ENCODE results near the gene CALD1.

CALD1 gene

GRCh38 chr7:134857958-134858357 is 78.5 kb downstream of the CALD1 start:
- Histone ChIP-seq H3K27ac (ENCODE audit: low read depth, low read length) (no peak overlapping the region), H3K9ac (ENCODE audit: low read depth, low read length) (no peak overlapping the region), H3K36me3 (ENCODE audit: control insufficient read depth, insufficient read depth, low read length) (peaks cover 3% of the 10 kb centered on the region; the same call in 1 of the 2 replicates), H3K4me1 (ENCODE audit: control insufficient read depth, insufficient read depth, low read length) (peaks cover 26% of the 10 kb centered on the region), H3K9me3 (ENCODE audit: control insufficient read depth, insufficient read depth, low read length) (no peaks in the 10 kb centered on the region), H3K4me3 (ENCODE audit: low read depth, low read length) (no peak overlapping the region), H3K27me3 (ENCODE audit: control insufficient read depth, insufficient read depth, low read length) (no peaks in the 10 kb centered on the region)

GRCh38 chr7:134859783-134860182 is 80.3 kb downstream of the CALD1 start:
- Histone ChIP-seq H3K9ac (ENCODE audit: low read depth, low read length) (no peak overlapping the region), H3K4me1 (ENCODE audit: control insufficient read depth, insufficient read depth, low read length) (peaks cover 24% of the 10 kb centered on the region), H3K36me3 (ENCODE audit: control insufficient read depth, insufficient read depth, low read length) (peaks cover 4% of the 10 kb centered on the region; the same call in 1 of the 2 replicates), H3K27ac (ENCODE audit: low read depth, low read length) (no peak overlapping the region), H3K4me3 (ENCODE audit: low read depth, low read length) (no peak overlapping the region), H3K9me3 (ENCODE audit: control insufficient read depth, insufficient read depth, low read length) (no peaks in the 10 kb centered on the region), H3K27me3 (ENCODE audit: control insufficient read depth, insufficient read depth, low read length) (no peaks in the 10 kb centered on the region)

DNA sequence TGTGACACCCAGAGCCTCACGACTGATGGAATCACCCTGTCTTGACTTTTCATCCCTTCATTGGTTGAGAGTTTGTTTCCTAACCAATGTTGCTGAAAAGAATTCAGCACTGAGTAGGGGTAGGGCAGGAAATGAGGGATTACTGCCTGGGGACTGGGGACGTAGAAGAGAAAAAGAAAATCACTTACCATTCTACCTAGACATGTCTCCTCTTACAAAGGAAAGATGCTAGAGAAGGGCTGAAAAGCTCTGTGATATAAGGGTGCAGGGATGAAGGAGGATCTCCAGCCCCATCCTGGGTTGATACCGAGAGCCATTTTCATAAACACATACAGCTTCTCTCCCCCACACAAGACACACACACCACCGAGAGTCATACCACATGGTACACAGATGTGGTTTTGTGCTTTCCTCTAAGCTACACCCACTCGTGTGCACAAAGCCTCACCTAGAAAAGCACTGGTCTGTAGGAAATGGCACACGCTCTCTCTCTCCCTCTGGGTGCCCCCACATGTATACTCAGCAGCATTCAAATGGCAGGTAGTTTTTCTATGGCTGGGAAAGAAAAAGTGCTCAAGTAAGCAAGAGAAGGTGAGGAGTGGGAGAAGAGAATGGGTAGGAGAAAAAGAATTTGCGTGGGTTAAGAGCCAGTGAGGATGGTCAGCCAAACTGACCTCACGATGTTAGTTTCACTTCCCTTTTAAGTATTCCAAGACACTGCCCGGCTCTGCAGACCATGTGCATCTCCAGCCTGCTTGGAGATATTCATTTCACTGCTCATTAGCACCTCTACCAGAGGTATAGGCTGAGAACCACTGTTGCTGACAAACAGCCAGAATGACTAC is 85.8 kb downstream of the CALD1 start:
- Histone ChIP-seq H3K4me3 (ENCODE audit: low read depth, low read length) (no peak overlapping the region), H3K27ac (ENCODE audit: low read depth, low read length) (peak overlapping the region; percentile 2), H3K4me1 (ENCODE audit: control insufficient read depth, insufficient read depth, low read length) (peaks cover 19% of the 10 kb centered on the region), H3K36me3 (ENCODE audit: control insufficient read depth, insufficient read depth, low read length) (peaks cover 20% of the 10 kb centered on the region; the same call in 1 of the 2 replicates), H3K27me3 (ENCODE audit: control insufficient read depth, insufficient read depth, low read length) (no peaks in the 10 kb centered on the region), H3K9ac (ENCODE audit: low read depth, low read length) (no peak overlapping the region), H3K9me3 (ENCODE audit: control insufficient read depth, insufficient read depth, low read length) (no peaks in the 10 kb centered on the region)

DNA sequence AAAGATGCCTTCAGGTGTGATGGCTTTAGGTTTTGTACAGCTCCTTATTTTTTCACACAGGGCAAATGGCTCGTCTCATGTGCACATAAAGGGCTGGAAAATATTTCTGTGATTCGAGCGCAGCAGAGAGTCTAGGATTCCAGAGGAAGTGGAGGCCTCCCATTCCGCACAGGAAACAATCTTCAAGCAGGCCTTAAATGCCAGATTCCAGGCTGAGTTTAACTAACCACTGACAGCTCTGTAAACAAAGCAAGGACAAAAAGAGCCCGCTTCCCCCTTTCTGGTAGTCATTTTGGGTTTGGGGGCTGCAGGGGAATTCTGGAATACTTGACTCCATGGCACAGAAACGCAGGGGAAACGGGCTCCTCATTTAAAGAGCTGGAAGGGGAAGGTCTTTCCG is 87.2 kb downstream of the CALD1 start:
- Histone ChIP-seq H3K36me3 (ENCODE audit: control insufficient read depth, insufficient read depth, low read length) (peaks cover 20% of the 10 kb centered on the region; the same call in 1 of the 2 replicates), H3K9ac (ENCODE audit: low read depth, low read length) (no peak overlapping the region)

DNA sequence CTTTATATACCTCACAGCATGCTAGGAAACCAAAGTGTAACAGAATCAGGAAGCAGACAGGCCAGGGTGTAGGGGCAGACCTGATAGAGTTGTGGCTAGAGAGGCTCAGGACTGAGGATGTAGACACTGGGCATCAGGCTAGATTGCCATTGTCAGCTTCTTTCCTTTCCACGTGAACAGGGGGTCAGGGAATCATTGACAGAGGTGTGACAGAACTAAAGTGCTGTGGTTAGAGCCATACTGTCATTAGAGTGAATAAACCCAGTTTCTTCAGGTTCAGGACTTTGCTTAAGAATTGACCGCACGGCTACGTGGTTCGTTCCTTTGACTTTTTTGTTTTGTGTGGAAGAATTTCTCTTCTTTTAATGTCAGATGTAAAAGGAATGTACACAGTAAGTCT is 90.7 kb downstream of the CALD1 start:
- peaks cover 23% of the 10 kb centered on the region for H3K4me1 ChIP-seq (ENCODE audit: control insufficient read depth, insufficient read depth, low read length)
- H3K9ac ChIP-seq (ENCODE audit: low read depth, low read length) = no peak overlapping the region
- H3K4me3 ChIP-seq (ENCODE audit: low read depth, low read length) = no peak overlapping the region
- no peaks in the 10 kb centered on the region for H3K27me3 ChIP-seq (ENCODE audit: control insufficient read depth, insufficient read depth, low read length)
- no peak overlapping the region for H3K27ac ChIP-seq (ENCODE audit: low read depth, low read length)
- peaks cover 17% of the 10 kb centered on the region; the same call in 1 of the 2 replicates for H3K36me3 ChIP-seq (ENCODE audit: control insufficient read depth, insufficient read depth, low read length)
- no peaks in the 10 kb centered on the region for H3K9me3 ChIP-seq (ENCODE audit: control insufficient read depth, insufficient read depth, low read length)

More for the DNA sequence above, 87.2 kb downstream of the CALD1 start:
- H3K27me3 ChIP-seq (ENCODE audit: control insufficient read depth, insufficient read depth, low read length) = no peaks in the 10 kb centered on the region
- no peak overlapping the region for H3K27ac ChIP-seq (ENCODE audit: low read depth, low read length)
- H3K9me3 ChIP-seq (ENCODE audit: control insufficient read depth, insufficient read depth, low read length) = no peaks in the 10 kb centered on the region
- no peak overlapping the region for H3K4me3 ChIP-seq (ENCODE audit: low read depth, low read length)
- H3K4me1 ChIP-seq (ENCODE audit: control insufficient read depth, insufficient read depth, low read length) = peaks cover 24% of the 10 kb centered on the region

- Histone ChIP-seq H3K9me3 (ENCODE audit: control insufficient read depth, insufficient read depth, low read length) (no peaks in the 10 kb centered on the region), H3K9ac (ENCODE audit: low read depth, low read length) (no peak overlapping the region), H3K27ac (ENCODE audit: low read depth, low read length) (no peak overlapping the region), H3K27me3 (ENCODE audit: control insufficient read depth, insufficient read depth, low read length) (no peaks in the 10 kb centered on the region), H3K36me3 (ENCODE audit: control insufficient read depth, insufficient read depth, low read length) (peaks cover 17% of the 10 kb centered on the region; the same call in 1 of the 2 replicates), H3K4me3 (ENCODE audit: low read depth, low read length) (no peak overlapping the region), H3K4me1 (ENCODE audit: control insufficient read depth, insufficient read depth, low read length) (peaks cover 16% of the 10 kb centered on the region)
Observed at GRCh38 chr7:134870781-134871180, 91.3 kb downstream of the CALD1 start.

DNA sequence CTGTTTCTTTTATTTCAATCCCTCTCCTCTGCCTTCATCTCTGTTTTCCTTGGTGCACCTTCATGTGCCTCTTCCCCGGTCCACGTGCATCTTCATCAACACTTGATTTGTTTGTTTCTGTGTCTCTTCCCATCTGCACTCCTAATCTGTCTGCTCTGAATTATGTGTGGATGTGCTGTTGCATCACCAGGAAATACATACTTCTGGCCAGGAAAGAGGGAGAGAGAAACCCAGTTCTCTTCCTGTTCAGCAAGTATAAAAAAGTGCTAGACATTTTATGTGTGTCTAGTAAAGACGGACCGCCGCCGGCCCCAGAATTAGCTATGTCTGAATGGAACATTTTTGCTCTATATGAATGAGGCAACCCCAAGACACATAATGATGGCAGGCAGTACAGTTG is 93.8 kb downstream of the CALD1 start:
- H3K4me1 ChIP-seq (ENCODE audit: control insufficient read depth, insufficient read depth, low read length) = peaks cover 10% of the 10 kb centered on the region; the same call in 1 of the 2 replicates
- no peak overlapping the region for H3K27ac ChIP-seq (ENCODE audit: low read depth, low read length)
- H3K9ac ChIP-seq (ENCODE audit: low read depth, low read length) = no peak overlapping the region
- H3K36me3 ChIP-seq (ENCODE audit: control insufficient read depth, insufficient read depth, low read length) = peaks cover 8% of the 10 kb centered on the region; the same call in 1 of the 2 replicates
- H3K4me3 ChIP-seq (ENCODE audit: low read depth, low read length) = no peak overlapping the region
- no peaks in the 10 kb centered on the region for H3K27me3 ChIP-seq (ENCODE audit: control insufficient read depth, insufficient read depth, low read length)
- H3K9me3 ChIP-seq (ENCODE audit: control insufficient read depth, insufficient read depth, low read length) = no peaks in the 10 kb centered on the region

DNA sequence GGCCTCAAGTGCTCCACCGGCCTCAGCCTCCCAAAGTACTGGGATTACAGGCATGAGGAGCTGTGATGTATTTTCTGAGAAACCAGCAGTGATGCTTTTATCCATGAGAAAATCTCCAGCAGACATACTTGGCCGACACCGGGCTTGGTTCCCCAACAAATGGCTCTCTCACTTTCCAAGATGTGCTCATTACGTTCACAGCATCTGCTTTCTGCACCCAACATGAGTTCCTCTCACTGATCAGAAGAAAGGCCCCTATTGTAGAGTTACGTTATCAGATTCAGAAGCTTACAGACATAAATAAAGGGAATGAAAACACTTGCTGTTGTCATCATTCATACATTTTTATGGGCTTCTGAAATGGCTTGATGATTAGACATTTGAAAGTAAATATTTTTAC is 95.0 kb downstream of the CALD1 start:
- Histone ChIP-seq H3K27me3 (ENCODE audit: control insufficient read depth, insufficient read depth, low read length) (no peaks in the 10 kb centered on the region), H3K27ac (ENCODE audit: low read depth, low read length) (no peak overlapping the region), H3K9ac (ENCODE audit: low read depth, low read length) (no peak overlapping the region), H3K4me3 (ENCODE audit: low read depth, low read length) (no peak overlapping the region), H3K9me3 (ENCODE audit: control insufficient read depth, insufficient read depth, low read length) (no peaks in the 10 kb centered on the region), H3K36me3 (ENCODE audit: control insufficient read depth, insufficient read depth, low read length) (no peaks in the 10 kb centered on the region; the same call in 1 of the 2 replicates), H3K4me1 (ENCODE audit: control insufficient read depth, insufficient read depth, low read length) (peaks cover 10% of the 10 kb centered on the region; the same call in 1 of the 2 replicates)

DNA sequence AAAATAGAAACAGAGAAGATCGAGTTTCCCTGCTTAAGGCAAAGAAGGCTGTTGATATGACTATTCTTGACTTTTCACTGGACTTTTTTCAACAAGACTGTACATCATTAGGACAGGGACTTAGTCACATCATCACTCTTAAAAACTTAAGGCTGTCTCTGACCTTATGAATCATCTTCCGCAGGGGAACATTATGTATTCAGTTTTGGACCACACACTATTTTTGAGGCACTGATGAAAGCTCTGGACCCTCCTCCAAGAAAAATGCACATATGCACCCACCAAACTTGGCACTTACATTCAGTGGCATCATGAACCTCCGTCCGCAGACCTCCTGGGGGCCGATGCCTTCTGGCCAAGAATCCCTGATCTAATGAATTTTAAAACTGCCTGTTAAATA is 96.4 kb downstream of the CALD1 start:
- no peaks in the 10 kb centered on the region for H3K9me3 ChIP-seq (ENCODE audit: control insufficient read depth, insufficient read depth, low read length)
- no peaks in the 10 kb centered on the region for H3K27me3 ChIP-seq (ENCODE audit: control insufficient read depth, insufficient read depth, low read length)
- H3K36me3 ChIP-seq (ENCODE audit: control insufficient read depth, insufficient read depth, low read length) = no peaks in the 10 kb centered on the region
- no peak overlapping the region for H3K4me3 ChIP-seq (ENCODE audit: low read depth, low read length)
- H3K9ac ChIP-seq (ENCODE audit: low read depth, low read length) = no peak overlapping the region
- no peak overlapping the region for H3K27ac ChIP-seq (ENCODE audit: low read depth, low read length)
- peaks cover 10% of the 10 kb centered on the region; the same call in 1 of the 2 replicates for H3K4me1 ChIP-seq (ENCODE audit: control insufficient read depth, insufficient read depth, low read length)

GRCh38 chr7:134878746-134879357 is 99.4 kb downstream of the CALD1 start:
- peaks cover 8% of the 10 kb centered on the region; the same call in 1 of the 2 replicates for H3K4me1 ChIP-seq (ENCODE audit: control insufficient read depth, insufficient read depth, low read length)
- no peaks in the 10 kb centered on the region for H3K27me3 ChIP-seq (ENCODE audit: control insufficient read depth, insufficient read depth, low read length)
- H3K27ac ChIP-seq (ENCODE audit: low read depth, low read length) = no peak overlapping the region
- H3K9ac ChIP-seq (ENCODE audit: low read depth, low read length) = no peak overlapping the region
- H3K9me3 ChIP-seq (ENCODE audit: control insufficient read depth, insufficient read depth, low read length) = no peaks in the 10 kb centered on the region
- no peaks in the 10 kb centered on the region for H3K36me3 ChIP-seq (ENCODE audit: control insufficient read depth, insufficient read depth, low read length)
- H3K4me3 ChIP-seq (ENCODE audit: low read depth, low read length) = no peak overlapping the region
